Body of pancreas (tissue), 4 donors: ENCODE data around the gene DIP2A.

Source experiments
- CTCF ChIP-seq, 7 experiments: fragments of 450-650 bp in 4 of 7; fragments of 200-600 bp in 3 of 7; sonication (generic) in 3 of 7; IDR thresholded peaks; one replicate each; pipeline ENCODE4 v1.5.1; 2016 to 2019; ENCODE audit warnings: antibody characterized with exemption in 7 of 7
- POLR2A ChIP-seq, 3 donors: fragments of 450-650 bp; IDR thresholded peaks; one replicate each; pipeline ENCODE4 v1.6.1; 2016; ENCODE audit warnings: antibody characterized with exemption in 3 of 3, mild to moderate bottlenecking in 2 of 3

DNA sequence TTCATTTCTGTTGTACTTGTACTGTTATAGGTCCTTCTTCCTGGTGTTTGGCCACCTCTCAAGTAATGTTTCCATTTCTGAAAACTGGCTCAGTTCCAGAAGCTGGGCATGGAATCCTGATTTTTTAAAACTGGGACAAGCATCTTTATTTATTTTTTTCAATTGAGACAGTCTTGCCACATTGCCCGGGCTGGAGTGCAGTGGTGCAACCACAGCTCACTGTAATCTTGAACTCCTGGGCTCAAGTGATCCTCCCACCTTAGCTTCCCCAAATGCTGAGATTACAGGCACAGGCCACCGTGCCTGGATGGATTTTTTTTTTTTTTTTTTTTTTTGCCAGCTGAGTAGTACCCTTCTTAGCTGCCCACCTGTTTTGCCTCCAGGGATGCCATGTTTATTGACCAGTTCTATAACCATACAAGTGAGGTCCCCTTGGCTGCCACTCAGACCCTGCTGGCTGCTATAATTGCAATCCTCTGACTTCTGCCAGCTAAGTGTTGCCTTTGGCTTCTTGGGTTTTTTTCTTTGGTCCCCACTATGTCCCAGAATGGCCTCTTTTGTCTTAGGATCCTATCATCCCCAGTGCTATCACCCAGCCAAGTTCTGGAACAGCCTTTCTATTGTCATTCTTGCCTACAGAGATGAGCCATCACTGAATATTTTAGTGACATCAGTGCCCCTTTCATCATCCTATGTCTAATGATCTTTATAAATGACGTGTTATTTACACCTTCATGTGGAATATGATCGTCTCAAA lies 3.9 kb upstream of the DIP2A start:
- TF ChIP-seq CTCF (IDR thresholded peaks at IDR 0.05) (no peak), POLR2A (IDR thresholded peaks at IDR 0.05) (no peak)
